DND-41 (cell line): ENCODE results near the gene EFNA3.

Experiments
- EZH2 ChIP-seq: IDR thresholded peaks from 3 replicates; pipeline ENCODE4 v1.6.1; 2012; ENCODE audit warnings: borderline replicate concordance, low read depth, mild to moderate bottlenecking, moderate library complexity, low read length, inconsistent platforms; ENCODE audit not compliant: severe bottlenecking
- TF ChIP-seq, protein P1 (sequence below): IDR thresholded peaks from 2 replicates; pipeline ENCODE4 v1.5.1; 2012; ENCODE audit warnings: borderline replicate concordance, low read length, moderate library complexity, mild to moderate bottlenecking; ENCODE audit not compliant: poor library complexity, severe bottlenecking; ENCODE audit errors: extremely low read depth

DNA sequence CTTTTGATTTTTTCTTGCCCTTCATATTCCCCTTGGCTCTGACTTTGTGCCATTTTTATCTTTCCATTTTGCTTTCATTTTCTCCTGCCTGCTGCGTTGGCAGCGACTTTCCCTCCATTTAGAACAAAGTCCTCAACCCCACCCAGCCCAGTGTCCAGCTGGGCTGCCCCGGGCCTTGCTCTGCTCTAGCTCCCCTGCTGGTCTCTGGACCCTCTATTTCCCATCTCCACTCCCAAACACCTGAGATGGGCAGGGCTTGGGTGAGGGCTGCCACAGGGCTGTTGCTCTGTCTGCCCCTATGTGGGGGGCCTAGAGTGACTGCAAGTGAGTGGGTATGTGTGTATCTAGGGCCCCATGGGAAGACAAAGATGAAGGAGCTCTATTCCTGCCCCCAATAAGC lies 34.8 kb upstream of the EFNA3 start:
- TF ChIP-seq, protein P1, sequence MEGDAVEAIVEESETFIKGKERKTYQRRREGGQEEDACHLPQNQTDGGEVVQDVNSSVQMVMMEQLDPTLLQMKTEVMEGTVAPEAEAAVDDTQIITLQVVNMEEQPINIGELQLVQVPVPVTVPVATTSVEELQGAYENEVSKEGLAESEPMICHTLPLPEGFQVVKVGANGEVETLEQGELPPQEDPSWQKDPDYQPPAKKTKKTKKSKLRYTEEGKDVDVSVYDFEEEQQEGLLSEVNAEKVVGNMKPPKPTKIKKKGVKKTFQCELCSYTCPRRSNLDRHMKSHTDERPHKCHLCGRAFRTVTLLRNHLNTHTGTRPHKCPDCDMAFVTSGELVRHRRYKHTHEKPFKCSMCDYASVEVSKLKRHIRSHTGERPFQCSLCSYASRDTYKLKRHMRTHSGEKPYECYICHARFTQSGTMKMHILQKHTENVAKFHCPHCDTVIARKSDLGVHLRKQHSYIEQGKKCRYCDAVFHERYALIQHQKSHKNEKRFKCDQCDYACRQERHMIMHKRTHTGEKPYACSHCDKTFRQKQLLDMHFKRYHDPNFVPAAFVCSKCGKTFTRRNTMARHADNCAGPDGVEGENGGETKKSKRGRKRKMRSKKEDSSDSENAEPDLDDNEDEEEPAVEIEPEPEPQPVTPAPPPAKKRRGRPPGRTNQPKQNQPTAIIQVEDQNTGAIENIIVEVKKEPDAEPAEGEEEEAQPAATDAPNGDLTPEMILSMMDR, result no peak
- no peak for TF ChIP-seq EZH2
